ENCODE results near the gene TET2.

TET2 gene

GRCh38 chr4:105234582-105234981 lies 87.9 kb downstream of the TET2 start:
- TF ChIP-seq, protein P1, sequence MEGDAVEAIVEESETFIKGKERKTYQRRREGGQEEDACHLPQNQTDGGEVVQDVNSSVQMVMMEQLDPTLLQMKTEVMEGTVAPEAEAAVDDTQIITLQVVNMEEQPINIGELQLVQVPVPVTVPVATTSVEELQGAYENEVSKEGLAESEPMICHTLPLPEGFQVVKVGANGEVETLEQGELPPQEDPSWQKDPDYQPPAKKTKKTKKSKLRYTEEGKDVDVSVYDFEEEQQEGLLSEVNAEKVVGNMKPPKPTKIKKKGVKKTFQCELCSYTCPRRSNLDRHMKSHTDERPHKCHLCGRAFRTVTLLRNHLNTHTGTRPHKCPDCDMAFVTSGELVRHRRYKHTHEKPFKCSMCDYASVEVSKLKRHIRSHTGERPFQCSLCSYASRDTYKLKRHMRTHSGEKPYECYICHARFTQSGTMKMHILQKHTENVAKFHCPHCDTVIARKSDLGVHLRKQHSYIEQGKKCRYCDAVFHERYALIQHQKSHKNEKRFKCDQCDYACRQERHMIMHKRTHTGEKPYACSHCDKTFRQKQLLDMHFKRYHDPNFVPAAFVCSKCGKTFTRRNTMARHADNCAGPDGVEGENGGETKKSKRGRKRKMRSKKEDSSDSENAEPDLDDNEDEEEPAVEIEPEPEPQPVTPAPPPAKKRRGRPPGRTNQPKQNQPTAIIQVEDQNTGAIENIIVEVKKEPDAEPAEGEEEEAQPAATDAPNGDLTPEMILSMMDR (conservative IDR thresholded peaks at IDR 0.05), result no peak
- TF ChIP-seq ZFX (IDR thresholded peaks at IDR 0.05), result no peak
- no peak overlapping the region for H3K27ac ChIP-seq

GRCh38 chr4:105236202-105236915 lies 89.7 kb downstream of the TET2 start:
- no peak for TF ChIP-seq ZFX (IDR thresholded peaks at IDR 0.05)
- TF ChIP-seq, protein P1 (conservative IDR thresholded peaks at IDR 0.05), result no peak
- H3K27ac ChIP-seq, result no peak overlapping the region

GRCh38 chr4:105236916-105237311 lies 90.2 kb downstream of the TET2 start:
- no peak overlapping the region for H3K27ac ChIP-seq

DNA sequence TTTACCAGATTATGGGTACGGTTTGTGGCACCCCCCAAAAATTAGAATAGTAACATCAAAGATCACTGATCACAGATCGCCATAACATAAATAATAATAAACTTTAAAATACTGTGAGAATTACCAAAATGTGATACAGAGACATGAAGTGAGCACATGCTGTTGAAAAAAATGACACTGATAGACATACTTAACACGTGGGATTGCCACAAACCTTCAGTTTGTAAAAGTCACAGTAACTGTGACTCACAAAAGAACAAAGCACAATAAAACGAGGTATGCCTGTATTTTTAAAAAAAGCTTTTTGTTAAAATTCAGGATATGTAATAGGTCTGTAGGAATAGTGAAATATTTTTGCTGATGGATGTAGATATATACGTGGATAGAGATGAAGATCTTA lies 93.4 kb downstream of the TET2 start:
- no peak for TF ChIP-seq ZFX (IDR thresholded peaks at IDR 0.05)
- TF ChIP-seq, protein P1 (conservative IDR thresholded peaks at IDR 0.05), result no peak
- H3K27ac ChIP-seq, result no peak overlapping the region

More at GRCh38 chr4:105236916-105237311, 90.2 kb downstream of the TET2 start:
- no peak for TF ChIP-seq ZFX (IDR thresholded peaks at IDR 0.05)
- TF ChIP-seq, protein P1 (conservative IDR thresholded peaks at IDR 0.05), result no peak

DNA sequence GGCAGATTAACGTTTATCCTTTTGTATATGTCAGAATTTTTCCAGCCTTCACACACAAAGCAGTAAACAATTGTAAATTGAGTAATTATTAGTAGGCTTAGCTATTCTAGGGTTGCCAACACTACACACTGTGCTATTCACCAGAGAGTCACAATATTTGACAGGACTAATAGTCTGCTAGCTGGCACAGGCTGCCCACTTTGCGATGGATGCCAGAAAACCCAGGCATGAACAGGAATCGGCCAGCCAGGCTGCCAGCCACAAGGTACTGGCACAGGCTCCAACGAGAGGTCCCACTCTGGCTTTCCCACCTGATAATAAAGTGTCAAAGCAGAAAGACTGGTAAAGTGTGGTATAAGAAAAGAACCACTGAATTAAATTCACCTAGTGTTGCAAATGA lies 94.8 kb downstream of the TET2 start:
- TF ChIP-seq, protein P1 (conservative IDR thresholded peaks at IDR 0.05), result no peak
- TF ChIP-seq ZFX (IDR thresholded peaks at IDR 0.05), result no peak
- H3K27ac ChIP-seq, result no peak overlapping the region

GRCh38 chr4:105243446-105243845 lies 96.8 kb downstream of the TET2 start:
- H3K27ac ChIP-seq, result no peak overlapping the region
- TF ChIP-seq, protein P1 (conservative IDR thresholded peaks at IDR 0.05), result no peak
- TF ChIP-seq ZFX (IDR thresholded peaks at IDR 0.05), result no peak

DNA sequence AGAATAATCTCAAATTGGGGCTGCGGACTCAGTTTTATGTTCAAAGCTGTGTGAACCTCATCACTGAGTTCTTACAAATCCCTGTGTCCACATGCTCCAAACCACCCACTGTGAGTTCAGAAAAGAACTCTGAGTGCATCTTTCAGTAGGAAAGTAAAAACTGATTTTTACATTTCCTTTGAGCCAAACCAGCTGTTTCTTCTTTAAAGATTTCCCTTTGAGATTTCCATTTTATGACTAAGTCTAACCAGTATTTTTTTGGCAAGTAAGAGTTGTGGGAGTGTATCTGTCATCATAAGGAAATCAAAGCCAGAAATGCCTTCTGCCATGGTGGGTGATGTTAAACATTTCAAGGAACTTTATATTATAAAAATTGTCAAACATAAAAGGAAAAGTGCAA lies 100.0 kb downstream of the TET2 start:
- H3K27ac ChIP-seq, result no peak overlapping the region
- TF ChIP-seq ZFX (IDR thresholded peaks at IDR 0.05), result no peak
- TF ChIP-seq, protein P1 (conservative IDR thresholded peaks at IDR 0.05), result no peak

Measured in C4-2B (cell line).